GM21390 (cell line): Measurements from ENCODE around the gene RGS10.
"Not testable (repeated sequence)": the region's sequence is repeated elsewhere in the genome, so short reads cannot be mapped to it uniquely, and the experiment has no call there.

ENCODE experiments used
- ATAC-seq: cut with Tn5 transposase; IDR thresholded peaks from one replicate; pipeline ENCODE4 v1.9.1; 2021; ENCODE audit not compliant: unreplicated experiment

The RGS10 gene

GRCh38 chr10:119470920-119471702 is 71.4 kb downstream of the RGS10 start:
- ATAC-seq: no peak

GRCh38 chr10:119469846-119470245 is 72.7 kb downstream of the RGS10 start:
- ATAC-seq: no peak

DNA sequence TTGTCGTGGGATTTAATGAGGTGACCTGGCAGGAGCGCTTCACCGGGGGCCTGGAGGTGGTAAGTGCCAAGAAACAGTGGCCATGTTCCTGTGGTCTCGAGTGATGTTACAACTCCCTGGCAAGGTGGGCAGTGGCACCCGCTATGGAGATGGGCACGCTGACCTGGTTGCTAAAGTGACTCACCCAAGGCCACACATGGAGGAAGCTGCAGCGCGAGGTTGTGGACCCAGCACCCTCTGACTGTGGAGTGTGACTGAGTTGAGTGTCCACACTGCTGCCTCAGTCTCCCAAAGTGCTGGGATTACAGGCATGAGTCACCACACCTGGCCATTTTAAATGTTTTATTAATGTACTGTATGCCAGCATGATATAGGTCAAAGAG is 73.2 kb downstream of the RGS10 start:
- ATAC-seq: no peak

DNA sequence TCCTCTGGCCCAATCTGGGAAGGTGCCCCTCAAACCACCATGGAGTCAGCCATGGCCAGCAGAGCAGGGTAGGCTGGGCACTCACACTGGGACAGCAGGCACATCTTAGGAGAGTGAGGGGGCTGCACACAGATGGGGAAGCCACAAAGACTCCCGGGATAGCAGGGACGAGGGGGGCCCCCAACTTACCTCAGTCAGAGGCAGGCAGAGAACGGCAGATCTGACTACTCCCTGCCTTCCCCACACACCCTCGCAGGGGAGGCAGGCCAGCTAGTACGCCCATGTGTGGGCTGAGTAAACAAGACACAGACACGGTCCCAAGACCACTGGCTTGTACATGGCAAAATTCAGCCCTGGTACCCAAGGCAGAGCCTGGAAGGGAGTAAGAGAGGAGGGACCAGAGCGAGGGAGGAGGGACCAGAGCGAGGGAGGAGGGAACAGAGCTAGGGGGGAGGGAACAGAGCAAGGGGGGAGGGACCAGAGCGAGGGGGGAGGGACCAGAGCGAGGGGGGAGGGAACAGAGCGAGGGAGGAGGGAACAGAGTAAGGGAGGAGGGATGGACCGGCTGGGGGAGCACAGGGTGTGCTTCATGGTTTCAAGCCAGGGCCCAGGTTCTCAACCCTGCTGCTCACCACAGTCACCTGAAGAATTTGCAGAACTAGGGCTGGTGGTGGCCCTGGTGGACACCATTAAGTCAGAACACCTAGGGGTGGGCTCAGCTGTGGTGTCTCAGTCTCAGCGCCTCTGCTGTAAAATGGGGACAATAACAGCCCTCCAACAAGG is 73.8 kb downstream of the RGS10 start:
- ATAC-seq: no peak

- ATAC-seq: no peak
These were observed 75.9 kb downstream of the RGS10 start for GRCh38 chr10:119466655-119467054.

DNA sequence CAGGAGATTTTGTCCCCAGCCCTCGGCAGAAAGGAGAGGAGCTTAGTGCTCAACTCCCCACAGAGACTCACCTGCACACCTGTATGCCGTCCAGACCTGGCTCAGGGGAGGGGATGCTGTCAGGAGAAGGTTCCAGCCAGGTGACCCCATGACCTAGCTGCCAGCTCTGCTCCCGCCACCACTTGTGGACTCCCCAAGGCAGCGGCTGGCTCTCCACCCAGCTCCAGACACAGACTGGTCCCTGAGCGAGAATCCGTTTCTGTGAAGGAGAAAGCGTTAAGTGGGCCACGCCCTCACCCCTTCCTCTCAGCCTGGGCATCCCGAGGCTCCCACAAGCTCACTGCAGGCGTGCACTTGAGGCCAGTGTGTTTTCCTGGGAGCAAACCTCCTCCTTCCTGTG is 76.4 kb downstream of the RGS10 start:
- ATAC-seq: no peak

DNA sequence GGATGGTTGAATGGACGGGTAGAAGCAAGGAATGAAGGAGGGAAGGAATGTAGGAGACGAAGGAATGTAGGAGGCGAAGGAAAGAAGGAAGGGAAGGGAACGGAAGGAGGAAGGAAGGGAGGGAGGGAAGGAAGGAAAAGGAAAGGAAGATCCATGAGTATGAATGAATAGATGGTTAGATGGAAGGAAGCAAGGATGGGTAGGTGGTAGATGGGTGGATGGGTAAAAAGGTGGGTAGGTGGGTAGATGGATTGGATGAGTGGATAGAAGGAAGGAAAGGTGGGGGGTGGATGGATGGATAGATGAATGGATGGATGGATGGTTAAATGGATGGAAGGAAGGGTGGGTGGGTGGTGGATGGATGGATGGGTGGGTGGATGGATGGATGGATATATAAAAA is 77.4 kb downstream of the RGS10 start:
- ATAC-seq: no peak

- not testable (repeated sequence) for ATAC-seq
These were observed 79.3 kb downstream of the RGS10 start for GRCh38 chr10:119463195-119463594.

DNA sequence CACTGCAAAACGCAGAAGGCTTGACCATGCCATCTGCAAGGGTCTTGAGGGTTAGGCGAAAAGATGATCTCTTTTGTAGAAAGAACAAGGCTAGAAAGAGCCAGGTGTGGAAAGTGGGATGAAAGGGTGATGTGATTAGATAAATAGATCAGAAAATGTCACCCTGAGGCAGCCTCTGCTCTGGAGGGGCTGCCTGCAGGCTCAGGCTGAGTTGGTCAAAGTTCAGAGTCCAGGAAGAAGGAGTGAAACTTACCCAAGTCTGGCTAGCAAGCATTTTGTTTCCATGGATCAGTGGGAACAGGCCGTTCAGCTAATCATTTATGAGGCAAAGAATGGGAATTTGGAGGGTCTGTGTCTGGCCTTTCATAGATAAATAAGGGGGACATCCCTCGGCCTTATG is 79.7 kb downstream of the RGS10 start:
- no peak for ATAC-seq

DNA sequence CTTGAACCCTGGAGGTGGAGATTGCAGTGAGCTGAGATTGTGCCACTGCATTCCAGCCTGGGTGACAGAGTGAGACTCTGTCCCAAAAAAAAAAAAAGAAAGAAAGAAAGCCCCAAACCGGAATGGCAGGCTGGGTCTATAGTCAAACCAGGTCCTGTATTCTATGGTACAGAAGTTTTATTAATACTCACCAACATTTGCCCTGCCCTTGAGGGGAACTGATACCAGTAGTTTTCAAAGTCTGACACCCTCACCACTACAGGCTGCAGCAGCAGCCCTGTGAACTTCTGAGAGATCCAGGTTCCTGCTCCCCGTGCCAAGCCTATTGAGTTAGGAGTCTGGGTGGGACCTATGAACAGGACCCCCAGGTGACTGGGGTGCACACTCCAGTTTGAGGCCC is 80.6 kb downstream of the RGS10 start:
- peak; percentile 72 for ATAC-seq

DNA sequence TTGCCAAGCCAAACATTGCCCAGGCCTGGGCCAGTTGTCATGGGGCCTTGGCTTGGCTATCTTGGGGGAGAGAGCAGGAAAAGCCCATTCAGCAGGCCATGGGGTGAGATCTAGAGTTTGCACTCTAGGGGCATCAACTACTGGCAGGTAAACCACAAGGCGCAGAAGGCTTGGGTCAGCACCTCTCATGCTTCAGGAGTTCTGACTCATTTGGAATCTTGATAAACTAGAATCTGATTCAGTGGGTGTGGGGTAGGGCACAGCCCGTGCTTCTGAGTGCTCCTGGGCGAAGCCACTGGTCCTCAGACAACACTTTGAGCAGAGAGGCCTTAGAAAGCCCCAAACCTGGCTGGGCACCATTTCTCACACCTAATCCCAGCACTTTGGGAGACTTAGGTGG is 81.1 kb downstream of the RGS10 start:
- ATAC-seq: peak; percentile 57

GRCh38 chr10:119460369-119461195 is 81.9 kb downstream of the RGS10 start:
- no peak for ATAC-seq

DNA sequence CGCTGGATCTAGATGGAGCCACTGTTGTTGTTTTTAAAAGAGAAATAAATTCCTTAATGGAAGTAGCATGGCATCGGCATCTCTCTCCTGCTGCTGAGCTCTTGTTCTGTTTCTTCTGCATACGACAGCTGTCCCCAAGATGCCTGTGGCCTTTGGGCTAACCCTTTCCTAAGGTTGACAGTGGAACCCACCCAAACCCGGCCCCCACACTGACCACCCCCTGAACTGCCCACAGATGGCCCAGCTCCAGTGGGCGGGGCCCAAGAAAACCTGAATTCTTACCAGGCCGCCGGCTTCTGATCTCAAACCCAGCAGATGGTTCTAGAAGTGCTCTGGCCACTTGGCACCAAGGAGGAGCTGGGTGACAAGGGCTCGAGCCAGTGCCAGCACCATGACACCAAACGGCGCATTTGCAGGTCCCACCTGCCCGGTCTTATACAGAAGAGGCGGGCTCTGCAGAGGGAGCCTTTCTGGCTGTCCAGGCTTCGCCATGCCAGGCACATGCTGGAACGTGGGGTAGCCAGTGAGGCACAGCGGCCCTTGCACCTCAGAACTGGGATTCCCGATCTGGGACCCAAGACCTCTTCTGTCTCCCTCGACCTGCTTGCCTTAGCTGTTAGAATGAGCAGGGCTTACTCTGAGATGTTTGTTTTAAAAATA is 82.7 kb downstream of the RGS10 start:
- ATAC-seq: no peak

DNA sequence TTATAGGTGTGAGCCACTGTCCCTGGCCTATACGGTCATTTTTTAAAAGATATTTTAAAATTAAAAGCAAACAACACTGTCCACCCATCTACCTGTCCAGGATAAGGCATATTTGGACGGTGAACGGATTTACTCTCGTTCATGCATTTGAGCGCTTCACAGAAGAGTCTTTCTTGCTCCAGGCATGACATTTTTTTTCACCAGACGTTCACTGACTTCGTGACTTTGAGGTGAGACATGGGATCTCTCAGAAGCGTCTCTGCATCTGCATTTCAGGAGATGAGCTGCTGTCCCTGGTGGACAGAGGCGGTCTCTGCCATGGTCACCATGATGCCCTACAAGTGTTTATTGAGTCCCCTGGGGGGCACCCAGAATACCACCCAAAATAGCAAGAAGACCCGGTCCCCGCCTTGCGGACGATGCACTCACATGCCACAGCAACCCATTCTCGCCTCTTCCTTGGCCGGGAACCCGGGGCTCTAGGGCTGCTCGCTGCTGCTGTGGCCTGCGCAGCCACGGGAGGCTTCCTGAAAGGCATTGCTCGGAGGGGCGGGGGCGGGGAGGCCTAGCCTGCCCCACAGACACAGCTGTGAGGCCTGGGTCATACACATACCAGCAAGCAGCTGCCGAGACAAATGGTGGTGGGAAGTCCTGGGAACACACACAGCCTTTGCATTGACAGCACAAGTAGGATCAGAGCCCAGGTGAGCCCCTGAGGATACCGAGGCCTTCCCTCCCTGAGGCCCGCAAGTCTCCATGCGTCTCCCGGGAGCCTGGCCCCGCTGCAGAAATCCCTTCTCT is 84.4 kb downstream of the RGS10 start:
- ATAC-seq: no peak

DNA sequence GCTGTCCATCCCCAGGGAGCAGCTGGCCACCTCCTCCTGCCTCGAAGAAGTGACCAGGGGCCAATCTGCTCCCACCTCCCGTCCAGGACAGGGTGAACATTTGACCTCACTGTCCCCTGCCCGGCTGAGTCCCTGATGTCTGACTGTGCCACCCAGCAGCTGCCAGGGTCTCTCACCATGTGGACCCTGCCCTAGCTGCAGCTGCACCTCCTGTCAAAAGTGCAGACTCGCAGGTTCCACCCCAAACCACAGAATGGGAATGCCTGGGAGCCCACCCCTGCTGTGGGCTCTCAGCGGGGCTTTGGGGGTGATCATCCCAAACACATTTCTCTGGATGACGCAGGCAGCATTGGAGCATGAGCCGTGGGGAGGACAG is 86.1 kb downstream of the RGS10 start:
- ATAC-seq: no peak

DNA sequence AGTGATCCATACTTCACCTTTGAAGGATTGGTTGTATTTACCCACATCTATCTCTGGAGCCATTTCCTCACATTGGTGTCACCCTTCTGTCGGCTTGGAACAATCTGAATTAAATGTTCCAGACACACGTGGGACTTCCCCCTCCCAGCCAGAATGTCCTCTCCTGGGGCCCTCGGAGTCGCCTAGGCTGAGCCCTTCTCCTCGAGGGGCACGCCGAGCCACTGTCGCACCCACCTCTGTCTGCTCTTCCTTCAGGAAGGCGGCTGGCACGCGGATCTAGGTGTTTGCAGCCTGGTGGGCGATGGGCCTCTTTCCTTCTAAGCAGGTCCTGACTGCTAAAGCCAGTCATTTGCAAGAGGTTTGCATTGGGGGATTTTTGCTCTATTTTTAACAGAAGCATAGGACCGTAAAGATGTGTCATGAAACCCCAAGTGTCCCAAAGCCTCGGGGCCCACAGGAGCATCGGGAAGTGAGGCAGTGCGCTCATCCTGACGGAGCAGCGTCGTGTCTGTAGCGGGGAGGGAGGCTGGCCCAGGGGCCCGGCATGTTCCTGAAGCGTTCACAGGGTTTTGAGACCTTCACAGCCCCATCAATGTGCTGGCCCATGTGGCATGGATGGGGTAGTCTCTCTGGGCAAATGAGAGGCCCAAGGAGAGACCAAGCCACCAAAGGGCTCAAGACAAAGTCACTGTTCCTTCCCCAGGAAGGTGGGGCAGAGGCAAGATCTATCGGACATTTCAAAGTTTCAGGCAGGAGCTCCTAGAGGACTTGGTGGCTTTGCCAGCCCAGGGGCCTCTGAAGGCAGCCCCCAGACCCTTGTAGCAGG is 86.7 kb downstream of the RGS10 start:
- ATAC-seq: no peak

- no peak for ATAC-seq
These were observed 87.5 kb downstream of the RGS10 start for GRCh38 chr10:119454990-119455389.

DNA sequence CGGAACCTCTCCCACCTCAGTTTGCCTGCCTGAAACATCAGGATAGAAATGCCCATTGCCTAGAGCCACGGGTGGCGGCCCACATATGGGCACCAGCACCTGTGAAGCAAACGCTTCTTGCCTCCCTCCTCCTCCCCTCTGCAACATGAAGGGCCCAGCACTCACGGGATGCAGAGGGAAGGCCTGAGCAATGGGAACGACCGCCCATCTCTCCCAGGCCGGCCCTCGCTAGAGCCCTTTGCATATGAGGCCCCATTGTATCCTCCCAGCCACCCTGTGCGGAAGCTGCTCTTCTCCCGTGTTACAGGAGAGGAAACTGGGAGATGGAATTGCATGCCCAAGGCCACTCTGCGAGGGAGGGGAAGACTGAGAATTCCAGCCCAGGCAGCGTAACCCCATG is 88.2 kb downstream of the RGS10 start:
- ATAC-seq: no peak

DNA sequence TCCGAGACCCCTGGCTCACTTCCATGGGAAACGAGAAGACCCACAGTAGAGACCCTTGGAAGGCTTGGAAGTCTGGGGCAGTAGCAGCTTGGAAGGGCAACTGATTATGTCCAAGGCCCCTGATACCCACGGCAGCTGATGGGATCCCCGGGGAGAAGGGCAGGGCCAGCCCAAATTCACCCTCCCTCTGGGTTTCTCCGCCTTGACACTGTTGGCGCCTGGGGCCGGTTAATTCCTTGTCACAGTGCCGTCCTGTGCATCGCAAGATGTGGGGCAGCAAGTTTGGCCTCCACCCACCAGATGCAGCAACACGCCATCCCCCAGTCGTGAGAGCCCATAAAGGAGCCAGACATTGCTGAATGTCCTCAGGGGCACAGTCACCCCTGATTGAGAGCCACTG is 89.2 kb downstream of the RGS10 start:
- ATAC-seq: no peak
